ENCODE results near the gene ANKS4B. TPM values are rescaled to one million over a fixed set of nuclear protein-coding genes. Genes with fewer than 3 reads are reported as not detected.

Gene ANKS4B
- total RNA-seq, 2 experiments from 2014 or later: not detected

DNA sequence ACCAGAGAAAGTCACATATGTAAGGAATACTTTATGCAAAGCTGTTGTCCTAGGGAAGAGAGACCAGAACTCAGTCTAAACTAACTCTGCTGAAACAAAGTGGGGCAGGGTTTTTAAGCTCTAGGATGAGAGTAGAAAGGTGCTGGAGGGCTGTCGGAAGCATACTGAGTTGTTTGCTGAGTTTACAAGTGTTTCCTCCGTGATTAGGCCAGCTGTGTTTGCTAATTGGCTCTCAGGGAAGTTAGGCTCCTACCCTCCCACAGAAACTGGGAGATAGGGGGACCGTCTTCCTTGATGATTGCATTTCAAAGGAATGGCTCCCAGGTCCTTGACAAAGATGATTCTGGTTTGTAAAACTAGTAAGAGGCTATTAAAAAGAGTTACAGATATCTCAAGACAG, 69.0 kb downstream of the ANKS4B start:
- intact Hi-C loops (cut with DNase I, micrococcal nuclease): loop anchor here (5.0 kb wide), 3 partner anchors 145 to 890 kb away; partner anchors contain the start of gene LDAF1 (in 1 of the 2)
- peak overlapping the region; percentile 85 for H3K4me3 Mint-ChIP-seq
- POLR2A ChIA-PET: interaction anchor here (0.6 kb wide), 1 partner anchor 13 kb away, joined by 3 read pairs; no protein-coding TSS in a partner anchor

DNA sequence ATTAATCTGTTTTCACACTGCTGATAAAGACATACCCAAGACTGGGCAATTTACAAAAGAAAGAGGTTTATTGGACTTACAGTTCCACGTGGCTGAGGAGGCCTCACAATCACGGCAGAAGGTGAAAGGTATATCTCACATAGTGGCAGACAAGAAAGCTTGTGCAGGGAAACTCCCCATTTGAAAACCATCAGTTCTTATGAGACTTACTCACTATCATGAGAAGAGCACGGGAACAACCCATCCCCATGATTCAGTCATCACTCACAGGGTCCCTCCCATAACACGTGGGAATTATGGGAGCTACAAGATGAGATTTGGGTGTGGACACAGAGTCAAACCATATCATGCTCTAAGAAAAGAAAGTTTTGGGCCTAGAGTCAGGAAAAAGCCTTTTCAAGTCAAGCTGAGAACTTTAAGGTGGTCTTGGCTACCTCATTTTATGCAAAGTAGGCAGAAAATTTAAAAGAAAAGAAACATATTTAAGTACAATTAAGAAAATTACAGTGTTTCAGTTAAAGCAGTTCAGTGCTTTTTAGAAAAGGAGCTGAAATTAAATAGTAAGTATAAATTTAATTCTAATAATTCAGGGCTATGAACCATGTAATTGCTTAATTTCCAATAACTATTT, 69.5 kb downstream of the ANKS4B start:
- Mint-ChIP-seq H3K27ac (no peak overlapping the region), H3K4me3 (no peak overlapping the region), H3K4me1 (peaks cover 25% of the 10 kb centered on the region), H3K36me3 (ENCODE audit: low read depth) (no peaks in the 10 kb centered on the region), H3K9me3 (ENCODE audit: low read depth) (no peaks in the 10 kb centered on the region), H3K27me3 (peaks cover 20% of the 10 kb centered on the region)
- intact Hi-C loops (cut with DNase I, micrococcal nuclease): loop anchor here (5.0 kb wide), 3 partner anchors 146 to 889 kb away; partner anchors contain the start of gene LDAF1 (in 1 of the 2)
- ChIA-PET POLR2A (interaction anchor here (0.6 kb wide), 2 partner anchors 13 to 905 kb away, joined by 3 read pairs; no protein-coding TSS in a partner anchor), CTCF (interaction anchor here (1.0 to 2.5 kb wide), 2 partner anchors 114 to 143 kb away, joined by 6 to 9 read pairs; no protein-coding TSS in a partner anchor)
- ATAC-seq: peak; percentile 42
- peak; percentile 18 for DNase-seq

More for the DNA sequence above, 69.0 kb downstream of the ANKS4B start:
- no peak for DNase-seq
- Mint-ChIP-seq H3K36me3 (ENCODE audit: low read depth) (no peaks in the 10 kb centered on the region), H3K27me3 (peaks cover 20% of the 10 kb centered on the region), H3K4me1 (peaks cover 25% of the 10 kb centered on the region), H3K9me3 (ENCODE audit: low read depth) (no peaks in the 10 kb centered on the region), H3K27ac (no peak overlapping the region)
- ATAC-seq: no peak
- CTCF ChIA-PET: interaction anchor here (2.5 kb wide), 1 partner anchor 142 kb away, joined by 9 read pairs; no protein-coding TSS in a partner anchor

Other genes with a start within 250 kb of the ANKS4B start
- not detected for gene DNAH3, start 82.9 kb upstream of the ANKS4B start, total RNA-seq
- 10 to 100 TPM in 1 of 2 experiments, 1 to 10 TPM in 1; 7.2 to 11.7 TPM for gene LDAF1, start 75.0 kb upstream of the ANKS4B start, total RNA-seq
- not detected for gene ZP2, start 22.1 kb upstream of the ANKS4B start, total RNA-seq
- not detected for gene CRYM, start 44.6 kb downstream of the ANKS4B start, total RNA-seq